T-helper 1 cell (primary cell): ENCODE measurements around the gene CCL11.
"Not testable (repeated sequence)": the region's sequence is repeated elsewhere in the genome, so short reads cannot be mapped to it uniquely, and the experiment has no call there.

Experiments used
- DNase-seq, 5 donors: peaks; one replicate each; pipeline ENCODE4 v3.0.0-alpha.2; 2012 to 2020

Gene CCL11

DNA sequence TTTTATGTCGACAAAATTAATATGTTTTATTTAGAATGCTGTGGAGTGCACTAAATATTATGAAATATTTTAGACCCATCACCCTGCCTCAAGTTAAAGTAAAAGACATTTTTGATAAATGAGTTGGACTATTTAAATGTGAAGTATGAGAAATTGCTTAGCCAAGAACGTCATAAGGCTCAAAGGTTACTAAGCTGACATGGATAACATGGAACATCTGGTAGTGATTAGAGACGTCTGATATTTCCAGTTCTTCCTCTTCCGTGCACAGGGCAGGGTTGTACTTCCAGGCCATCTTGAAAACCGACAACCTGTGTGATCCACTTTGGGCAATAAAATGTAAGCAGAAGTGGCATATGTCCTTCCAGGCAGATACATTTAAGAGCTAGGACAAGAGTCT lies 26.5 kb downstream of the CCL11 start:
- DNase-seq, result no peak

DNA sequence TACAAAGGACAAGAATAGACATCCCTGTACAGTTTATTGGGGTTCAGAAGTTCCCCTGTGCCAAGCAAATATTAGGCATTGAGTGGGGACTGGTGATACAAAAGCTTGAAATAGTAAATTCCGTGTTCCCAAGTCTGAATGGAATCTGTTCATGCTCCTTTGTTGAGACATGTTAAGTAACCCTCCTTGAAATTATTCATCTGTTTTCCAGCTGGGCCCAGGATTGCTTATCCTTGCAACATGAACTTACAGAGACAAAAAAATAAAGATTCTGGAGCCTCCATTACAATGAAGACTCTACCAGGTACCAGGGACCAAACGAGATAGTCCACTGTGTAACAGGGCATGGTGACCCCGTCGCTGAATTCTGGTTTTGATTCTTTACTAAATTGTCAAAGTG lies 27.6 kb downstream of the CCL11 start:
- no peak for DNase-seq

DNA sequence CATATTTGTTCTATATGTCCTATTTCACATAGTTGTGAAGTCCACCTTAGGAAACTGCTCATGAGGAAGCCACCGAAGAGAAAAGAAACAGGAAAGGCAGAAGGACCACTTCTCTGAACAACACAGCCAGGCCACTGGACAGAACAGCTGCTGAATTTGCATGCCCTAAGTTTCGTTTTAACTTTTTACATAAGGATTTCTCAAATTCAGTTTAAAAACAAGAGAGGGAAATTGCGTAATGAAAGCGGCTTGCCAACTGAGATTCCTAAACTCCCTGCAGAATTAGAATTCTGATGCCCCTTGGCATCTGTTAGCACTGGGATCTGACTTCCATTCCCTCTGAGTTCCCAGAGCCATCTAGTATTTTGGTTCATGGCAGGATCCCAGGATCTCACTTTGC lies 28.7 kb downstream of the CCL11 start:
- DNase-seq, result no peak

DNA sequence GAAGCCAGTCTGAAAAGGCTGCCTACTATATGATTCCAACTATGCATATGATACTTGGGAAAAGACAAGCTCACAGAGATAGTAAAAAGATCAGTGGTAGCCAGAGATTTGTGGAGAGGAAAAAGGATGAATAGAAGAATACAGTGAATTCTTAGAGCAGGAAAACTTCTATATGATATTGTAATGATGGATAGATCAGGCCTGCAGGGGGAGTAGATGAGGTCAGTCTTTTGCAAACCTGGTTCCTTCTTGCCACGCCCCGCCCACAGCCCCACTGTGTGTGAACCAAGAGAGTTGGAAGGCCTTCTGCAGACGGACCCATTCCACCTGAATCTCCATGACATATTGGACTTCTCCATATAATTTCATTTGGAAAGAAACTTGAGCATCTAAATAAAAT lies 32.9 kb downstream of the CCL11 start:
- DNase-seq, result no peak

GRCh38 chr17:34319039-34319483 lies 33.5 kb downstream of the CCL11 start, which contains the start of gene CCL8:
TSS of gene CCL8 (plus strand) at chr17:34319435. CDS start at chr17:34319502, 67 bp downstream.
- DNase-seq, result no peak

DNA sequence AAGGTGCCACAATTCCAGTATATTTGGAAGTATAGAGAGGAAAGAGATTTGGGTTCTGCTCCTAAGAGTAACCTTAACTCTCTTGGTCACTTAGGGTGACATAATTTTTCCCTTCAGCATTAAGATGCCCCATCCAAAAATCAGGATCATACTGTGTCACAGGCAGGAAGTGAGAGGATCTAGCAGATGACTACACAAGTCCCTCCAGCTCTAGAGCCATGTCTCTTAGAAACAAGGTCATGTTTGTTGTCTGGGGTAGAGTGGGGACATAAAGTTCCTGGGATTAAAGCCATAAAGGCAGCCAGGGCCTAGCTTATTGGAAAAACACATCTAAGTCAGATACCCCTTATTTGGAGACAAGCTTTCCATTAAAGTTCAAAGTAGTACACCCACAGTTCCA lies 36.4 kb downstream of the CCL11 start:
- DNase-seq, result no peak

DNA sequence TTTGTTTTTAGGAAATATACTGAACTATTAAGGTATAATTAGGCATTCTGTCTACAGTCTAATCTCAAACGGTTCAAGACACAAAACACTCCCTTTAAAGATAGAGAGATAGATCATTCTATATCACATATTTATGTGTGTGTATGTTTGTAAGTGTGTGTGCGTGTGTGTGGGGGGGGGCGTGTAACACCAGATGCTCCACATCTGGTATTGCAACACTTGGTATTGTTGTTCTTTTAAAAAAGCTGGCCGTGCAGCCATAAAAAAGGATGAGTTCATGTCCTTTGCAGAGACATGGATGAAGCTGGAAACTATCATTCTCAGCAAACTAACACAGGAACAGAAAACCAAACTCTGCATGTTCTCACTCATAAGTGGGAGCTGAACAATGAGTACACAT lies 42.0 kb downstream of the CCL11 start:
- not testable (repeated sequence) for DNase-seq

GRCh38 chr17:34337701-34338100 lies 52.2 kb downstream of the CCL11 start:
- DNase-seq, result no peak
